ENCODE data around the gene MYO1D.
"Not testable (repeated sequence)": the region's sequence is repeated elsewhere in the genome, so short reads cannot be mapped to it uniquely, and the experiment has no call there.

MYO1D gene

DNA sequence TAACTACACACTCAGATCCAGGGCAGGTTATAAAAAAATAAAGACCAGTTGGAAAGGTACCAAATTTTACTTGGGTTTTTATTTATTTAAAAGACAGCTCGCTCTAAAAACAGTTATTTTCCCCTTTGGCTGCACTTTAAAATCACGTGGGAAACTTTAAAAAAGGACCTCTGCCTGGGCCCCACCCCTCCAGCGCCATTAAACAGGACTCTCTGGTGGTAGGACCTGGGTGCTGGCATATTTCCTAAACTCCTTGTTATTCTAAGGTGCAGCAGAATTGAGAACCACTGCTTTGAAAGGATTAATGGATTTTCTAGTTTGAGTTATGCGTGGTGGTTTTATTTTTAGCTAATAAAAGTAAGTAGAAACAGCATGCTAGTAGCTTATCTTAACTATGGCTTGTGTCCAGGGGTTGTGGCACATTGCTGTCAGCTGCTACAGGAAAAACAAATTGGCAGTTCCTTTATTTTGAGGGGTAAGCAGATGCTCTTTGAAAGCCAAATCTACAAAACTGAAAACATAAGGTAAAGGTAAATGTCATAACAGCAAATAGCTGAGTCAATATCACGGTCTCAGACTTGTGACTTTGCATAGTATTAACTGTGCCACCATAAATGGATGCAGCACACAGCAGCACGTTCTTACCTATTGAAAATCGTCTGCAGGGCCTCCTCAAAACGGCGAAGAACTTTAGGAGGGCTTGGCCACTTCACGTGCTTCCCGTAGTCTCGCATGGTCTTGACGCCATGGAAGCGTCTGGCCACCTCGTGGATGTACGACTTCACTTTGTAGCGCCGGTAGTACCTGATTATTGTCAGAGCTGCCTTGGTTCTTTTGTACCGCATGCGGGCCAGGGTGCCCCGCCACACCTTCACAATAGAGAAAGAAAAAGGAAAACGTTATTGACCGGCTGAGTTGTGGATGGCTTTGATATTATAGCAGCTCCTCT is 218.2 kb downstream of the MYO1D start:
- DNase-seq = no peak

DNA sequence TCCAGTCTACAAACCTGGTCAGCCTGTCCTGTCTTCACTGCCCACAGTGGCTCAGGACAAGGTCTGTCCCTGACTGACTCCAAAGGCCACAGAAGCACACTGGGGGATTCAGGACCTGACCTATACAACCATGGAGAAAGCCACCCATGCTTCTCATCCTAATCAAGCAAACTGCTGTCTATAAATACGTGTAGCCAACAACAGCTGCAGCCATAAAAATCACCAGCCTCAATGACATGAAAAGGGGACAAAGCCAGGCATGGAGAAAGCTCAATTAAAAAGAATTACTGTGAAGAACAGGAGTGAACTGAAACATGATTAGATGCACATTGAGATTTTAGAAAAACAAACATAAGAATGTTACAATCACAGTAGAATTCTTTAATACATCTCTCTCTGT is 220.0 kb downstream of the MYO1D start:
- DNase-seq = no peak

DNA sequence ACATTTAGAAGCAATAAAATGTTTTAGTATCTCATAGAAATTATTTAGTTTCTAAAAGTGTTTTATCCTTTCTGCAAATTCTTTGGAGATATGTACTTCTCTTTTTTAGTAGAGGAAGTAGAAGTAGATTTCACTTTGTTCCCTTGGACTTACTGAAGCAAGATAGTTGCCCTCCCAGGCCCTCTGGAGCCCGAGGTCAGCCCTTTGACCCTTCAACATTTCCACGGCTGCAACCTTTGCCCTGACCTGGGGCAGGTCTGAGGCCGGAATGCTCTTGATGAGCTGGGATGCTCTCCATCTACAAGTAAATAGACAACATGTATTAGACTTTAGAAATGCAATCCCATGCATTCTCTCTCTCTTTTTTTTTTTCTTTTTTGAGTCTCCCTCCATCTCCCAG is 222.6 kb downstream of the MYO1D start:
- no peak for DNase-seq

DNA sequence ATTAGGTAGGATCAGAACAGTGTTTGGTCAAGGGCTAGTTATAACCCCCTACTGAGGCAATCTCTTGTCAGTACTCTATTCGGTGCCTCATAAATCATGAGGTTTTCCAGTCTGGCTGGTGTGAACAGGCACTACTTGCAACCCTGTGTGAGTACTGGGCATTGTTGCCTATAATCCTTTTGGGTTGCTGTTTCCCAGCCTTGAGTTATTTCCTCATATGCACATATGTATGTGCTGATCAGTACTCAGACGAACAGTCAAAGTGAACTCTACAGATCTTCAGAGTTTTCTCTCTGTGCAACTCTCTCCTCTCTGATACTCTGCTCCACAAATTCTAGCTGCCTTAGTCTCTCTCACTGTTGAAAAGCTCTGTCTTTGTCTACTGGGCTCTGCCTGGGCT is 225.8 kb downstream of the MYO1D start:
- DNase-seq = no peak

DNA sequence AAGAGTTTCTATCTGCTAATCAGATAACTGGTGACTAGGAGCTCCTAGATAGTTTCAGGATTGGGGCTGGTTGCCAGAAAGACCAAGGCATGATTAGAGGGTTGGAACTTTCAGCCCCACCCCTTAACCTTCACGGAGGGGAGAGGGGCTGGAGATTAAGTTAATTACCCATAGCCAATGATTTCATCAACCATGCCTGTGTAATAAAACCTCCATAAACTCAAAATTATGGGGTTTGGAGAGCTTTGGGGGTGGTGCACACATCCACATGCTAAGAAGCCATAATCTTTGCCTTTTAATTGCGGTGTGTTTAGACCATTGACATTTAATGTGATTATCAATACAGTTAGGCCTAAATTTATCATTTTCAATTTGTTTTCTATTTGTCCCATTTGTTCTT is 228.5 kb downstream of the MYO1D start:
- no peak for DNase-seq

DNA sequence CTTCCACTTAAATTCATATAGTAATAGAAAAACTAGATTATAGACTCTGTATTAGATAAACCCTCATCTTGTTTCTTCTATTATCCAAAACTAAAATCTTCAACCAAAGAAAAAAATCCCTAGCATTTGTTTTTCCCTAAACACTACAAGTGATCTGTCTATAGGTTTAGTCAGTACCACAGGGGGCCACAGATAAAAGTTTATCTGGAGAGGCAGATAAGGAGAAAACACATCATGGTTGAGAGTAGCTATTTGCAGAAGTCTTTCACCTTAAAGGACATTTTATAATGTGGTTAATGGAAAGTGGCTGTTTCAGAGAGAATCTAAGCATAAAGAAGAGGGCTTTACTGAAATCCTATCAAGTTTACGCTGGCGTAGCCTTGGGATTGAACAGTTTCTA is 230.0 kb downstream of the MYO1D start:
- no peak for DNase-seq

DNA sequence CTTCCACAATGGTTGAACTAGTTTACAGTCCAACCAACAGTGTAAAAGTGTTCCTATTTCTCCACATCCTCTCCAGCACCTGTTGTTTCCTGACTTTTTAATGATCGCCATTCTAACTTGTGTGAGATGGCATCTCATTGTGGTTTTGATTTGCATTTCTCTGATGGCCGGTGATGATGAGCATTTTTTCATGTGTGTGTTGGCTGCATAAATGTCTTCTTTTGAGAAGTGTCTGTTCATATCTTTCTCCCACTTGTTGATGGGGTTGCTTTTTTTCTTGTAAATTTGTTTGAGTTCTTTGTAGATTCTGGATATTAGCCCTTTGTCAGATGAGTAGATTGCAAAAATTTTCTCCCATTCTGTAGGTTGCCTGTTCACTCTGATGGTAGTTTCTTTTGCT is 235.4 kb downstream of the MYO1D start:
- DNase-seq = not testable (repeated sequence)

DNA sequence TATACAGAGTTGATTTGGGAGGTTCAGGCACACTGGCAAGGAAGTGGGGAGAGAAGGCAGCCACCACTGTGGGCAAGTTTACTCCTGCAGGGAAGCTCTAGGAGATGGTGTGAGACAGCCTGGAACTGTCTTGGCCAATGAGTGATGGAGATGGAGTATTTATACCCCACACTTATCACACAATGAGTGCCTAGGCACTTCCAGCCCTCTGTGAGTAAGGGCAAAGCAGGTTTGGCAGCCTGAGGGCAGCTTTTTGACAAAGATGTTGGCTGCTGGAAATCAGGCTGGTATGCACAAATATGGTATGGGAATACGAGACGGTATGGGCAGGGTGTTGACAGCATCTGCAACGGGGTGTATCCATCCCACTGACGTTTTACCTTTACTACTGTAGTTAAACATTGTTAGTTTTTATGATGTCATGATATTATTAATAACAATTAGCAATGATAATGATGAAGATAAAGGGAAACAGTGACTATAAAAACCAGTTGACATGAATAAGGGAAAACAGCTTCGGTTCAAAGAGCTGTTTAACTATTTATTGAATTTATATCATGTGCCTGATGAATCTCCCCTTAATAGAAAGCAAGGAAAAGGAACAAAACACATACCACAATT is 240.2 kb downstream of the MYO1D start:
- no peak for DNase-seq

DNA sequence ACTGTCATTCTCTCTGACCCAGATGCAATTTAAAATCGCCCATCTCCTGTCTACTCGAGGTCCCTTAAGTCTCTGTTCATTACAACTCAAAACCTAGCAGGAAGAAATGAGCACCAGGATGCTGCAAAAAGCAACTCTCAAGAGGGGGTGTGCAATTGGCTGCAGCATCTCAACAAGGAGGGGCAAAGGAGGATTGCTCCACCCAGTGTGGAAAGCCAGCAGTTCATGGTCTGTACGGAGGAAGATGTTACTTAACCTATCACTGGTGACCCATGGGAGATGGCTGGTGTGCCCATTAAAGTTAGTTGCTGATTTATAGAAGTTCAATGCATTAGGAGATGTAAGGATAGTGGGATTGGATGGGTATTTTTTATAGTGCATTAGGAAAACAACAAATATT is 242.8 kb downstream of the MYO1D start:
- DNase-seq = no peak

DNA sequence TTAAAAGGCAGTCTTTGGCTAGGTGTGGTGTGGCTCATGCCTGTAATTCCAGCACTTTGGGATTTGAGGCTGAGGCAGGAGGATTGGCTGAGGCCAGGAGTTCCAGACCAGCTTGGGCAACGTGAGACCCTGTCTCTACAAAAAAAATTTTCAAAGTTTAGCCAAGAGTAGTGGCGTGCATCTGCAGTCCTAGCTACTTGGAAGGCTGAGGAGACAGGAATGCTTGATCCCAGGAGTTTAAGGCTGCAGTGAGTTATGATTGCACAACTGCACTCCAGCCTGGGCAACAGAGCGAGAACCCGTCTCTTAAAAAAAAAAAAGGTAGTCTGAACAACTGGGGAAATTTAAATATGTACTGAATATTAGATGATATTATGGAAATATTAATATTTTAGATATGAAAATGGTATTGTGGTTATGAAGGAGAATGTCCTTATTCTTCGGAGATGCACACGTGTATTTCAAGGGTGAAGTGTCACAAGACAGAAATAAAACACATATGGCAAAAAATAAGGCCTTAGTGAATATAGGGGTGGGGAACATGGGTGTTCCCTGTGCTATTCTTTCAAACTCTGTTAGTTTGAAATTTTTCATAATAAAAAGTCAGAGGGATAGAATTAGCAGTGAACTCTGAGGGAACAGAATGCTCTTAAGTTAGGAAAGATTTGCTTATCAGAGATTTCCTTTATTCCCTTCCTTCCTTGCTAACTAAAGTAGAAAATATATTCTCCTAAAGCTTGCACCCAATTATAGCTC is 245.4 kb downstream of the MYO1D start:
- no peak for DNase-seq

DNA sequence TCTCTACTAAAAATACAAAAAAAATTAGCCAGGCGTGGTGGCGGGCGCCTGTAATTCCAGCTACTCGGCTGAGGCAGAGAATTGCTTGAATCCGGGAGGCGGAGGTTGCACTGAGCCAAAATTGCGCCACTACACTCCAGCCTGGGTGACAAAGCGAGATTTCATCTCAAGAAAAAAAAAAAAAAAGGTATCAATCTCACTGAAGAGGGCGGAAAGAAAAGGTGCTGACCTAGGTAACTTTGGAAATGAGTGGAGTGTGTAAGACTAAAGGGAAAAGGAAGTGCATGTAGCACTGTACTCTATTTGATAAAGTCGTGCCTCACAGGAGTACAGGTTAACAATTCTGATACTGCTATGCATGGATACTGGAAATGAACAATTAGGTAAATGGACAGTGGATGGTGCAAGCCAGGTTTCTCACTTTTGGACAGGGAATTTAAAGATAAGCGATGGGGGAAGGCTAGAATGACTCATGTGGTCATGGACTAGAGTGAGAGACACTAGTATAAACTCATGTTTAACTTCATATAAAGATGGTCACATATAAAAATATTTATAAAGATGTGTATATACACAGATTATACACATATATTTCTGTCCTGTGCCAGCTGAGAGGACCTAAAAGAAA is 247.2 kb downstream of the MYO1D start:
- no peak for DNase-seq

DNA sequence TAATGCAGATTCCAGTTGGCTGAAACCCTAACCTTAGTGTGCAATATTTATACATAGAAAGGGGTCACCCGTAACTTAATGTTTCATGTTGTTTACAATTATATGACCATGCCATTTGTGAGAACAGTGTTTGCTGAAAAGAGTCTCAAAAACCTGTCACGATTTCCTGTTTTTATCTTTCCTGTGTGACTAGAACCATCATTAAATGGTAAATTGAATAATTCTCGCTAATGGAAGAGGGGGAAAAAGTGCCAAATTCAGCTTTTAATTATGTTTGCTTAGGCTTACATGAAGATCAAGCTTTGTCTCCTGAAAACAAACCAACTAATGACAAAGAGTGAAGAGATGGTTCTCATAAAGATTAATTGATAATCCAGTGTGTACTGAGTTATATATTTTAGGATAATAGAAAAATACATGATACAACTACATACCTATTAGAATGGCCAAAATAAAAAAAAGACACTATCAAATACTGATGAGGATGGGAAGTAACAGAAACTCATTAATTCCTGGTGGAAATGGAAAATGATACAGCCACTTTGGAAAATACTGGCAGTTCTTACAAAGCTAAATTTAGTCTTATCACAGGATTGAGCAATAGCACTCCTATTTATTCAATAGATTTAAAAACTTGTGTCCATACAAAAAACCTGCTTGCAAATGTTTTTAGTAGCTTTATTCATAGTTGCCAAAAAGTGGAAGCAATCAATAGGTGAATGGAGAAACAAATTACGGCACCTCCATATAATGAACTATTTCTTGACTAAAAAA is 248.5 kb downstream of the MYO1D start:
- no peak for DNase-seq

DNA sequence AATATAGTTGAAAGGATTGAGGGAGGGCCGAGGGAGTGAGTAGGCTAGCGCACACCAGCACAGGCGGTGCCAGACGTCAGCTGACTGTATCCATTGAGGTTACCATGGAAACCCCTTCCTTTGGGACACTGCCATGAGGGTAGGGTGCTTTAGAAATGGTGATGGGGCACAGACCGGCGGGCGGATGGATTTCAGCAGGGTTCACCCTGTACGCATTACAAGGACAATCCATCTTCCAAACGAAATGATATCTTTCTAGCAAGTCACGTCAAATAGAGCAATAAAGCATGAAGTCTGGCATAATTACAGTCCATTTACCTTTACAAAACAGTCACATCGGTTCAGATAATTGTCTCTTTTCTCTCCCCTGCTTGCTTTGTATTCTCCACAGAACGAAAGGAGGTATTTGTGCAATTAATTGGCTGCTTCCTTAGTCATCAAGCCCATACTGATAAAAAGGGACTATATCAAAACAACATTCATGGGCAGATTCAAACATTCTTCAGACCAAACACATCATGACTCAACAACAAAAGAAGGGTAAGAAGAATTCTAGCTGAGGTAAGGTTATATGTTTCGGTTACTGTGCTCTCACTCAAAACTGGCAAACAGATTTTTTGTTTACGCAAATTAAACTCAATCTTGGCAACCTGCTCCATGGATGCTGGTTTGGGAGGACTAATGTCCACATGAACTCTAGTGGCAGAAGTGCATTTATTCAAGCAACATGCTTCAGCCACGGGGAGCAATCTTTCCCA is 249.5 kb downstream of the MYO1D start:
- no peak for DNase-seq

DNA sequence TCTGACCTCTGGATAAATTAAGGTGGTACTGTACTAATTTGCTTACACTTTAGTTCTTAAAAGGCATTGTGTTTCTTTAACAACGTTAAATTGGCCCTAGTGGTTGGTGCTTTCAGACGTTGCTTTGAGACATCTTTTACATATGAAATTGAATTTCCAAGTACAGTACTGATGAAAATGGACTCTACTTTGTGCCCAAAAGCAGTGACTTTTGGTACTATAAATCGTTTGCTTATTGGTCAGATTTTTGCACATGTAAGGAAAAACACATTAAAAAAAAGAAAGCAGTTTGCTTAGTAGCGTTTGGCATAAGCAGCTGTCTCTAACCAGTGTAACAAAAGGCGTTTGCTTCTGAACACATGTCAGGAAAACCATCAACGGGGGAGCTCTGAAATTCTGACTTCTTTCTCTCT is 250.5 kb downstream of the MYO1D start:
- DNase-seq = peak; percentile 59

DNA sequence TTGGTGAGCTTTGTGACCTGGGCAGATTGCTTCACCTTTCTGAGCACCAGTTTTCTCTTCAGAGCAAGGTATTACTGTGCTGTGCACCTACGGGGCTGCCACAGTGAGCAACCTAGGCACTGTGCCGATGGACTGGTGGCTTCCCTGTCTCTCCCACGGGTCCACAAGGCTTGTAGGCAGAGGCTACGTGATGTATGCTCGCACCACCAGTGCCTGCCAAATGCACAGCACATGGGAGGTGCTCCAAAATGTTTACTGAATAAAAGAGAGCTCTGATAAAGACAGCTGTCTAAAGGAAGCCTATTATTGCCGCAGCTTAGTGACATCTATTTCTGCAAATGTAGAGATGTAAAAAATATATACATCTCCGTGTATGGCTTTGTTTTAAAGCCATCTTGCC is 251.0 kb downstream of the MYO1D start:
- DNase-seq = peak; percentile 59

DNA sequence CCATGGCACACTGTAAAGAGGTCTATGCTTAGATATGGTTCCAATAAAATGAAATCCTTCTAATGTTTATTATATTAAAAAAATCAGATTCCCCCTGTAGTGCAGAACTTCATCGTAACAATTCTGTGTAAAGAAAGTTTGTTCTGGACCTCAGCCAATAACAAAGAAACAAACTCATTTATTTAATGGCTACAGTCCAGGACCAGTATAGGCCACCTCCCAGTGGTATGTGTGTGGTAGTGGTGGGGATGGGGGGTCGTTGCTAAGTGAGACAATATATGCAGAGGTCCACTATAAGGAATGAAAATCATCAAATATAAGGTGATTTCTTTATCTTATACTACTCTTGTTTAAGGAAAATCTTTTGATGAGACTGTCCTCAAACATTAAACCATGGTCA is 253.7 kb downstream of the MYO1D start:
- no peak for DNase-seq

DNA sequence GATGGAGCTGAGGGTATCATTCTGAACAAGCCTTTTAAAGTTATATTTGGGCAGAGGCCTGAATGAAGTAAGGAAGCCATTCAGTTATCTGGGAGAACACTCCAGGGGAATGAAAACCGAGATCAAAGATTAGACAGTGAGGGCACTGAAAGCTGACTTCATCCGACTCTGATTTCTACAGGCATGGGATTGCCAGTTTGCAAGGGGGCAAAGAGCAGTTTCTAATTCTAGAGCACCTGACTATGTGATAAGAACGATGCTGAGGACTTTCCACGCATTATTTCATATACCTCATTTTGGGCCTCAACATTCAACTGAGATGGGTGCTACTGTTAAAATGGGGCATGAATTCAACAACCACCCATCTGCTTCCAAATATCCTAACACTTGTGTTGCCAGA is 254.4 kb downstream of the MYO1D start:
- no peak for DNase-seq

DNA sequence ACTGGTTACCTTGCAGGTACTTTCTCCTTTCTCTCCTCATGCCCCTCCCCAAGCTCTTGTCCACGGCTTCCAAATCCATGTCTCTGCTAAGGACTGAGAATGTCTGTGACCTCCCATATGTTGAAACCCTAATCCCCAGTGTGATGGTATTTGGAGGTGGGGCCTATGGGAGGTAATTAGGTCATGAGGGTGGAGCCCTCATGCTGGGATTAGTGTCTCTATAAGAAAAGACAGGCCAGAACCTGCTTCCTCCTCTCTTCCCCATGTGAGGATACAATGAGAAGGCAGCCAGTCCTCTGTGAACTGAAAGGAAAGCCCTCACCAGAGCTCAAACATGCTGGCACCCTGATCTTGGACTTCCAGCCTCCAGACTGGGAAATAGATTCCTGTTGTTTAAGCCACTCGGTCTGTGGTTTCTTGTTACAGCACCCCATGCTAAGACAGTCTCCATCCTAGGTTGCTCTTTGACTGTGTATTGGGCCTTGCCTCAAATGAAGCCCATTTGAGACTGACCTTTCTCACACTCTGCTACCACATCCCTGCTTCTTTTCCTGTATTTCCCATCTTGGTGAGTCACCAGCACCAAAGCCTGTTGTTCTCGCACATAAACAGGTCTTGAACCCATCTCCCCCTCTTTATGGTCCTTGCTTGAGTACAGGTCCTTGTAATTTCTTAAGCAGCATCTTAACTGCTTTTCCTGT is 255.2 kb downstream of the MYO1D start:
- DNase-seq = no peak

DNA sequence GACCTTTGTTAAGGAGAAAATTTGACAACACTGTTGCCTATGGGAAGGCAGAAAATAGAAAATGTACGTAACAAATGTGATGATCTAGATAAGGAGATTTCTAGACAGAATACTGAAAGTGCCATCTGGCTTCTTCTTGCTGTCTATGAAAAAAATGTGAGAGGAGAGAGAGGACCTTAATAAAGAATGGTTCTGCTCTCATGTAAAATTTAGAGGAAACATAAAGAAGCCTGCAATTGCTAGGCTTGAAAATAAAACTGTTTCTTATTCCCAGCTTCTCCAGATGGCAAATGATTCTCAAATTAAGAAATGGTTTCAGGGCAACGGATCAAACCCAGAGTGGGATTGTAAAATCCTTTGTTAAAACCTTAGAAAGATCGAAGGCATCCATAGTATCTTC is 261.6 kb downstream of the MYO1D start:
- DNase-seq = no peak

DNA sequence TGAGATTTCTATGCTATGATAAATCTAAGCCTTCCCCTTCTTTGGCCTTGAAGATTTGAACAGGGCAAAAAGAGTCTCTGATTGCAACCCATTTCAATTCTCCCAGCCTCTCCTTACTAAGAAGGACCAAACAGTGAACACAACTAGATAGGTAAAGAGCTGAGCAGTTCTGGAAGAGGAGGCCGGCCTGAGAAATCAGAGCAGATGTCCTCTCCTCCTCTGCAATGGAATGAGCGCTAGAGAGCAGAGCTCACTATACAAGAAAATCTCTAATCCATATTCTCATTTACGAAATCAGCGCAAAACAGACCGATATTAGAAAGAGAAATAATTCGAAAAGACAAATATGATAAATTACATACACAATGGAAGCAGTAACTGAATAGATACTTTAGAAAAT is 266.0 kb downstream of the MYO1D start:
- DNase-seq = no peak

Measured in DMS 273 treated with DMSO at 0.1 percent for 48 hours (cell line).